ENCODE measurements around the gene GPATCH2.

DNA sequence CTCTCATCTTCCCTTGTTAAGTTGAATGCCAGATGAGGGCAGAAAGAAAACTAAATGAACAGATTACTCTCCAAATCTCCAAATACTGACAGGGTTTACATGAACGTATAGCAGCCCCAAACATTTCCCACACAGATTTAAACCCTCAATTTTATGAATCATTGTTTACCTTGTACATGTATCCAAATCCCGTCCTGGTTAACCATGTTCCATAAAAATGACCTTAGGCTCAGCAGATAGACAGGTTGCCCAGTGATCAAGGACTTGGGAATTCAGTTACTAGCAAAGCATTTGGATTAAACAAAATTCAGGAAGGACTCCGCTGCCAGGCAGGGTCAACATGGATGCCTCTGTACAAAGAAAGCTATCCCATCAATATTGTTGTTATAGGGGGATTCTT is 213.5 kb downstream of the GPATCH2 start:
- TF ChIP-seq, protein P1, sequence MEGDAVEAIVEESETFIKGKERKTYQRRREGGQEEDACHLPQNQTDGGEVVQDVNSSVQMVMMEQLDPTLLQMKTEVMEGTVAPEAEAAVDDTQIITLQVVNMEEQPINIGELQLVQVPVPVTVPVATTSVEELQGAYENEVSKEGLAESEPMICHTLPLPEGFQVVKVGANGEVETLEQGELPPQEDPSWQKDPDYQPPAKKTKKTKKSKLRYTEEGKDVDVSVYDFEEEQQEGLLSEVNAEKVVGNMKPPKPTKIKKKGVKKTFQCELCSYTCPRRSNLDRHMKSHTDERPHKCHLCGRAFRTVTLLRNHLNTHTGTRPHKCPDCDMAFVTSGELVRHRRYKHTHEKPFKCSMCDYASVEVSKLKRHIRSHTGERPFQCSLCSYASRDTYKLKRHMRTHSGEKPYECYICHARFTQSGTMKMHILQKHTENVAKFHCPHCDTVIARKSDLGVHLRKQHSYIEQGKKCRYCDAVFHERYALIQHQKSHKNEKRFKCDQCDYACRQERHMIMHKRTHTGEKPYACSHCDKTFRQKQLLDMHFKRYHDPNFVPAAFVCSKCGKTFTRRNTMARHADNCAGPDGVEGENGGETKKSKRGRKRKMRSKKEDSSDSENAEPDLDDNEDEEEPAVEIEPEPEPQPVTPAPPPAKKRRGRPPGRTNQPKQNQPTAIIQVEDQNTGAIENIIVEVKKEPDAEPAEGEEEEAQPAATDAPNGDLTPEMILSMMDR (IDR thresholded peaks at IDR 0.05 in 2 of 3, conservative IDR thresholded peaks at IDR 0.05 in 1 of 3; ENCODE audit: borderline replicate concordance in 1 of 3, insufficient read depth in 1 of 3, low read depth in 2 of 3, low read length in 2 of 3) = no peak
- TF ChIP-seq POLR2A (IDR thresholded peaks at IDR 0.05; ENCODE audit: borderline replicate concordance, extremely low read depth, insufficient read depth, insufficient read length) = no peak
- no peak for TF ChIP-seq EZH2 (IDR thresholded peaks at IDR 0.05)
- no peak for TF ChIP-seq SIN3A (IDR thresholded peaks at IDR 0.05; ENCODE audit: low read depth)
- TF ChIP-seq, protein P2, sequence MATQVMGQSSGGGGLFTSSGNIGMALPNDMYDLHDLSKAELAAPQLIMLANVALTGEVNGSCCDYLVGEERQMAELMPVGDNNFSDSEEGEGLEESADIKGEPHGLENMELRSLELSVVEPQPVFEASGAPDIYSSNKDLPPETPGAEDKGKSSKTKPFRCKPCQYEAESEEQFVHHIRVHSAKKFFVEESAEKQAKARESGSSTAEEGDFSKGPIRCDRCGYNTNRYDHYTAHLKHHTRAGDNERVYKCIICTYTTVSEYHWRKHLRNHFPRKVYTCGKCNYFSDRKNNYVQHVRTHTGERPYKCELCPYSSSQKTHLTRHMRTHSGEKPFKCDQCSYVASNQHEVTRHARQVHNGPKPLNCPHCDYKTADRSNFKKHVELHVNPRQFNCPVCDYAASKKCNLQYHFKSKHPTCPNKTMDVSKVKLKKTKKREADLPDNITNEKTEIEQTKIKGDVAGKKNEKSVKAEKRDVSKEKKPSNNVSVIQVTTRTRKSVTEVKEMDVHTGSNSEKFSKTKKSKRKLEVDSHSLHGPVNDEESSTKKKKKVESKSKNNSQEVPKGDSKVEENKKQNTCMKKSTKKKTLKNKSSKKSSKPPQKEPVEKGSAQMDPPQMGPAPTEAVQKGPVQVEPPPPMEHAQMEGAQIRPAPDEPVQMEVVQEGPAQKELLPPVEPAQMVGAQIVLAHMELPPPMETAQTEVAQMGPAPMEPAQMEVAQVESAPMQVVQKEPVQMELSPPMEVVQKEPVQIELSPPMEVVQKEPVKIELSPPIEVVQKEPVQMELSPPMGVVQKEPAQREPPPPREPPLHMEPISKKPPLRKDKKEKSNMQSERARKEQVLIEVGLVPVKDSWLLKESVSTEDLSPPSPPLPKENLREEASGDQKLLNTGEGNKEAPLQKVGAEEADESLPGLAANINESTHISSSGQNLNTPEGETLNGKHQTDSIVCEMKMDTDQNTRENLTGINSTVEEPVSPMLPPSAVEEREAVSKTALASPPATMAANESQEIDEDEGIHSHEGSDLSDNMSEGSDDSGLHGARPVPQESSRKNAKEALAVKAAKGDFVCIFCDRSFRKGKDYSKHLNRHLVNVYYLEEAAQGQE (IDR thresholded peaks at IDR 0.05; ENCODE audit: low read depth) = no peak
- no peak for TF ChIP-seq POLR2AphosphoS5 (IDR thresholded peaks at IDR 0.05; ENCODE audit: low read depth, low read length)
- no peak for TF ChIP-seq CBX3 (IDR thresholded peaks at IDR 0.05; ENCODE audit: low read depth)
- TF ChIP-seq, protein P3, sequence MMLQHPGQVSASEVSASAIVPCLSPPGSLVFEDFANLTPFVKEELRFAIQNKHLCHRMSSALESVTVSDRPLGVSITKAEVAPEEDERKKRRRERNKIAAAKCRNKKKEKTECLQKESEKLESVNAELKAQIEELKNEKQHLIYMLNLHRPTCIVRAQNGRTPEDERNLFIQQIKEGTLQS (IDR thresholded peaks at IDR 0.05) = no peak
- TF ChIP-seq TCF7L2 (IDR thresholded peaks at IDR 0.05; ENCODE audit: borderline replicate concordance, extremely low read depth, insufficient read depth, insufficient read length) = no peak
- no peak for TF ChIP-seq ZNF274 (IDR thresholded peaks at IDR 0.05; ENCODE audit: low read depth, low read length)
- TF ChIP-seq SP1 (IDR thresholded peaks at IDR 0.05; ENCODE audit: low read depth) = no peak
- no peak for TF ChIP-seq CEBPB (IDR thresholded peaks at IDR 0.05; ENCODE audit: low read depth)
